ENCODE data around the gene EGLN2.
"Not testable (repeated sequence)": the region's sequence is repeated elsewhere in the genome, so short reads cannot be mapped to it uniquely, and the experiment has no call there.

Gene EGLN2

GRCh38 chr19:40846722-40847121 is 47.7 kb downstream of the EGLN2 start:
- DNase-seq (ENCODE audit: low read depth): not testable (repeated sequence)

- DNase-seq (ENCODE audit: low read depth): not testable (repeated sequence)
Observed at GRCh38 chr19:40850277-40850676, 51.3 kb downstream of the EGLN2 start, which contains the start of gene CYP2A6. Gene CYP2A6, minus strand, starts transcription at chr19:40850447. Its CDS starts 21 bp downstream, at chr19:40850426.

GRCh38 chr19:40852467-40853152 is 53.6 kb downstream of the EGLN2 start:
- DNase-seq (ENCODE audit: low read depth): not testable (repeated sequence)

All from CMK (cell line).